Measurements from ENCODE around the gene MRPS26.

DNA sequence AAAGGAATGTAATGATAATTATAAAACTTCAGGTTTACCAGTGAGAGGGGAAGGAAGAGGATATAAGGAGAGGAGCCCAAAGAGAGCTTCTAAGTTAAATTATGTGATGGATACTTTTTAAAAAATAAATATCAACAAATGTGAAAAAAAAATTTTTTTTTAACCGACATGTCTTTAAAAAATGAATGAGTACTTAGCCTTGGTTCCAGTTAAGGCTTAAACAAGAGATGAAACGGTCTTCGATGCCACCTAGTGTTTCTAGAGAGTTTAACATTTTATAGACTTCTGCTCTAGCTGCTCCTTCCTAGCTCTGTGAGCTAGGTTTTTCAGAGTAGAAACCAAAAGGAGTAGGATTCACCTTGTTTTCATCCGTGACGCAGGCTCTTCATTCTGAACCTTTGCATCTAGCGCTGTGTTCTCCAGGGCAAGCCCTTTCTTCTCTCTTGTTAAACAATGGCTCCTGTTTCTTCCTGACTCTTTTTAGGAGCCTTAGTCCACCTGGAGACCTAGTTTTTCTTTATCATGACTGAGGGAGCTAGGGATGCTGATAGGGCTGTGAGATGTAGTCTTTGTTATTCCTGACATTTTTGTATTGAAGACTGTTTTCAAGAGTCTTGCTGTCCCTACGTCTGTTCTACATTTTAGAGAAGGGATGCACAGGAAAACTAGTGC, 44.9 kb upstream of the MRPS26 start:
- no peak for TF ChIP-seq CTCF (IDR thresholded peaks at IDR 0.05)
- TF ChIP-seq ETV6 (CRISPR knock-in tag; IDR thresholded peaks at IDR 0.05): no peak
- TF ChIP-seq TCF7 (CRISPR knock-in tag; IDR thresholded peaks at IDR 0.05; ENCODE audit: low read depth): no peak
- TF ChIP-seq MAX (CRISPR knock-in tag; IDR thresholded peaks at IDR 0.05): no peak
- TF ChIP-seq ZNF416 (CRISPR knock-in tag; IDR thresholded peaks at IDR 0.05): no peak
- no peak for TF ChIP-seq PREB (CRISPR knock-in tag; IDR thresholded peaks at IDR 0.05; ENCODE audit: borderline replicate concordance)
- TF ChIP-seq, protein P1, sequence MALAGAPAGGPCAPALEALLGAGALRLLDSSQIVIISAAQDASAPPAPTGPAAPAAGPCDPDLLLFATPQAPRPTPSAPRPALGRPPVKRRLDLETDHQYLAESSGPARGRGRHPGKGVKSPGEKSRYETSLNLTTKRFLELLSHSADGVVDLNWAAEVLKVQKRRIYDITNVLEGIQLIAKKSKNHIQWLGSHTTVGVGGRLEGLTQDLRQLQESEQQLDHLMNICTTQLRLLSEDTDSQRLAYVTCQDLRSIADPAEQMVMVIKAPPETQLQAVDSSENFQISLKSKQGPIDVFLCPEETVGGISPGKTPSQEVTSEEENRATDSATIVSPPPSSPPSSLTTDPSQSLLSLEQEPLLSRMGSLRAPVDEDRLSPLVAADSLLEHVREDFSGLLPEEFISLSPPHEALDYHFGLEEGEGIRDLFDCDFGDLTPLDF (CRISPR knock-in tag; IDR thresholded peaks at IDR 0.05): no peak

Measured in WTC11 (cell line).